Neural cell (in vitro differentiated cells): Measurements from ENCODE around the gene LAMC2. TPM values are rescaled to one million over a fixed set of nuclear protein-coding genes. Genes with fewer than 3 reads are reported as not detected.

ENCODE experiments used
- H2AFZ ChIP-seq: fragments of 200-600, 300-800 bp; sonication (generic), shearing (Covaris generic); 2 replicates; pipeline ENCODE4 v1.6.0; 2014; ENCODE audit warnings: low read depth, mild to moderate bottlenecking, antibody characterized with exemption, low read length, moderate library complexity
- H3F3A ChIP-seq: fragments of 200-600 bp; shearing (Covaris generic); 2 replicates; pipeline ENCODE4 v1.6.1; 2016; ENCODE audit warnings: mild to moderate bottlenecking, moderate library complexity, mixed read lengths, antibody characterized with exemption, low read length; ENCODE audit not compliant: insufficient read depth, poor library complexity, severe bottlenecking
- H3K27ac ChIP-seq: fragments of 200-600, 300-800 bp; sonication (generic), shearing (Covaris generic); 2 replicates; pipeline ENCODE4 v1.5.1; 2014; ENCODE audit warnings: mild to moderate bottlenecking, low read length, moderate library complexity
- H3K27me3 ChIP-seq: fragments of 300-800, 200-600 bp; sonication (generic), shearing (Covaris generic); 2 replicates; pipeline ENCODE4 v1.6.0; 2014; ENCODE audit warnings: mild to moderate bottlenecking, low read depth, low read length, moderate library complexity; ENCODE audit not compliant: insufficient read depth
- H3K36me3 ChIP-seq: fragments of 300-800, 200-600 bp; sonication (generic), shearing (Covaris generic); 2 replicates; pipeline ENCODE4 v1.5.1; 2014; ENCODE audit warnings: mild to moderate bottlenecking, antibody characterized with exemption, low read length, moderate library complexity; ENCODE audit not compliant: insufficient read depth
- H3K4me2 ChIP-seq: fragments of 300-800, 200-600 bp; sonication (generic), shearing (Covaris generic); 2 replicates; pipeline ENCODE4 v1.6.0; 2014; ENCODE audit warnings: mild to moderate bottlenecking, low read length
- H3K4me3 ChIP-seq: fragments of 300-800, 200-600 bp; sonication (generic), shearing (Covaris generic); 2 replicates; pipeline ENCODE4 v1.5.1; 2014; ENCODE audit warnings: mild to moderate bottlenecking, low read length, moderate library complexity
- H3K79me2 ChIP-seq: fragments of 200-600 bp; shearing (Covaris generic); replicated peaks from 2 replicates; pipeline ENCODE4 v1.6.0; 2014; ENCODE audit warnings: mild to moderate bottlenecking, low read length, moderate library complexity; ENCODE audit not compliant: insufficient read depth
- H3K9ac ChIP-seq: fragments of 300-800, 200-600 bp; sonication (generic), shearing (Covaris generic); 2 replicates; pipeline ENCODE4 v1.6.1; 2016; ENCODE audit warnings: mild to moderate bottlenecking, low read length, mixed read lengths
- H3K9me2 ChIP-seq: fragments of 200-600 bp; shearing (Covaris generic); 2 replicates; pipeline ENCODE4 v1.6.1; 2016; ENCODE audit warnings: mild to moderate bottlenecking, low read length, mixed read lengths; ENCODE audit not compliant: insufficient read depth
- H3K9me3 ChIP-seq: fragments of 200-600, 300-800 bp; sonication (generic), shearing (Covaris generic); 2 replicates; pipeline ENCODE4 v1.6.1; 2016; ENCODE audit warnings: mild to moderate bottlenecking, mixed run types, low read length, moderate library complexity, mixed read lengths
- H4K20me1 ChIP-seq: fragments of 200-600 bp; shearing (Covaris generic); 2 replicates; pipeline ENCODE4 v1.6.1; 2016; ENCODE audit warnings: mild to moderate bottlenecking, mixed run types; ENCODE audit not compliant: insufficient read depth
- EP300 ChIP-seq: fragments of 450-650 bp; conservative IDR thresholded peaks from 2 replicates; pipeline ENCODE4 v1.6.1; 2014; ENCODE audit warnings: antibody characterized with exemption, mild to moderate bottlenecking, moderate library complexity; ENCODE audit not compliant: poor library complexity, severe bottlenecking
- EZH2 ChIP-seq: fragments of 200-600, 300-800 bp; shearing (Covaris generic), sonication (generic); IDR thresholded peaks from 2 replicates; pipeline ENCODE4 v1.6.1; 2014; ENCODE audit warnings: antibody characterized with exemption, low read length, borderline replicate concordance, mild to moderate bottlenecking; ENCODE audit not compliant: insufficient read depth, poor library complexity, severe bottlenecking
- MXI1 ChIP-seq: fragments of 450-650 bp; conservative IDR thresholded peaks from 2 replicates; pipeline ENCODE4 v1.6.1; 2014; ENCODE audit warnings: antibody characterized with exemption, mild to moderate bottlenecking; ENCODE audit not compliant: poor library complexity, severe bottlenecking
- POLR2AphosphoS5 ChIP-seq: IDR thresholded peaks from 2 replicates; pipeline ENCODE4 v1.6.1; 2012
- RAD21 ChIP-seq: fragments of 450-650 bp; conservative IDR thresholded peaks from 2 replicates; pipeline ENCODE4 v1.6.1; 2014; ENCODE audit warnings: antibody characterized with exemption, mild to moderate bottlenecking, moderate library complexity
- SMC3 ChIP-seq: fragments of 450-650 bp; conservative IDR thresholded peaks from 2 replicates; pipeline ENCODE4 v1.6.1; 2014; ENCODE audit warnings: antibody characterized with exemption, mild to moderate bottlenecking, moderate library complexity; ENCODE audit not compliant: poor library complexity
- TAF1 ChIP-seq: IDR thresholded peaks from 2 replicates; pipeline ENCODE4 v1.6.1; 2012; ENCODE audit warnings: low read depth
- polyA plus RNA-seq: library from polyadenylated mRNA; depleted of rRNA; stranded (reverse); fragments of >200 nt; gene quantifications from 2 replicates; pipeline ENCODE4 v1.2.3, GENCODE V29; 2014
- TF ChIP-seq, protein P1 (sequence below): IDR thresholded peaks from 2 replicates; pipeline ENCODE4 v1.6.1; 2012; ENCODE audit warnings: borderline replicate concordance
- TF ChIP-seq, protein P2 (sequence below): fragments of 450-650 bp; IDR thresholded peaks from 2 replicates; pipeline ENCODE4 v1.5.1; 2014; ENCODE audit warnings: antibody characterized with exemption, mild to moderate bottlenecking, moderate library complexity; ENCODE audit not compliant: poor library complexity, severe bottlenecking

The LAMC2 gene
- polyA plus RNA-seq, 1 donor from 2014 or later: 0.67 TPM

DNA sequence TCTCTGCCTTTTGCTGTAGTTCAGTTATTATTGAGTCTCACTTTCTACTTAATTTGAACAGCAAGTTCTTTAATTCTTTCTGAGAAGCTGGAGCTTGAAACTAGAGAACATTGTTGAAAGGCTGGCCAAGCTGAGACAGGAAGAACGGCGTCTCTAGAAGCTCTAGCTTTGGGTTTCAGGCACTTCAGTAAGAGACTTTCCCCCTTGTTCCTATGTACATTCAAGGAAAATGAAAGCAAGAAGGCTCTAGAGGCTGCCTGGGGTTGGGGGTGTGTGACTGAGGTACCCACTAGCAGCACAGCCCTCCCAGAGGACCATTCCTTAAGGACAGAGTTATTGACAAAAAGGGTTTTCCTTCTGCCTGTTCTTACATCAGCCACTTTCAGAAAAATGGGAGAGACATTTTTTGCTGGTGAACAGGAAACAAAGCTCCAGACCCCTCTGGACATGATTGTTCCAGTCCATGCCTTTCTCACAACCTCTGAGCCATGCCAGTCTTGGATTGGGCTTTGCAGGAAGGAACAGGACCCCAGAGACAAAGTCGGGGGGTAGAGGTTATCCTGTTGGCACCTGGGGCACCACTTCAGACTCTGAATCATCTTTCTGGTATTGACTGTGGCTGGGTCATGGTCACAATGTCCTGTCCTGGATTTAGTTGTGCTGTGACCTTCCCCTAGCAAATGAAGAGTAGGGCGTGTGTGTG, 63.1 kb downstream of the LAMC2 start:
- no peak overlapping the region for H2AFZ ChIP-seq
- no peak overlapping the region for H3K4me2 ChIP-seq
- H3K9me3 ChIP-seq: peaks cover under 1% of the 10 kb centered on the region
- TF ChIP-seq, protein P1, sequence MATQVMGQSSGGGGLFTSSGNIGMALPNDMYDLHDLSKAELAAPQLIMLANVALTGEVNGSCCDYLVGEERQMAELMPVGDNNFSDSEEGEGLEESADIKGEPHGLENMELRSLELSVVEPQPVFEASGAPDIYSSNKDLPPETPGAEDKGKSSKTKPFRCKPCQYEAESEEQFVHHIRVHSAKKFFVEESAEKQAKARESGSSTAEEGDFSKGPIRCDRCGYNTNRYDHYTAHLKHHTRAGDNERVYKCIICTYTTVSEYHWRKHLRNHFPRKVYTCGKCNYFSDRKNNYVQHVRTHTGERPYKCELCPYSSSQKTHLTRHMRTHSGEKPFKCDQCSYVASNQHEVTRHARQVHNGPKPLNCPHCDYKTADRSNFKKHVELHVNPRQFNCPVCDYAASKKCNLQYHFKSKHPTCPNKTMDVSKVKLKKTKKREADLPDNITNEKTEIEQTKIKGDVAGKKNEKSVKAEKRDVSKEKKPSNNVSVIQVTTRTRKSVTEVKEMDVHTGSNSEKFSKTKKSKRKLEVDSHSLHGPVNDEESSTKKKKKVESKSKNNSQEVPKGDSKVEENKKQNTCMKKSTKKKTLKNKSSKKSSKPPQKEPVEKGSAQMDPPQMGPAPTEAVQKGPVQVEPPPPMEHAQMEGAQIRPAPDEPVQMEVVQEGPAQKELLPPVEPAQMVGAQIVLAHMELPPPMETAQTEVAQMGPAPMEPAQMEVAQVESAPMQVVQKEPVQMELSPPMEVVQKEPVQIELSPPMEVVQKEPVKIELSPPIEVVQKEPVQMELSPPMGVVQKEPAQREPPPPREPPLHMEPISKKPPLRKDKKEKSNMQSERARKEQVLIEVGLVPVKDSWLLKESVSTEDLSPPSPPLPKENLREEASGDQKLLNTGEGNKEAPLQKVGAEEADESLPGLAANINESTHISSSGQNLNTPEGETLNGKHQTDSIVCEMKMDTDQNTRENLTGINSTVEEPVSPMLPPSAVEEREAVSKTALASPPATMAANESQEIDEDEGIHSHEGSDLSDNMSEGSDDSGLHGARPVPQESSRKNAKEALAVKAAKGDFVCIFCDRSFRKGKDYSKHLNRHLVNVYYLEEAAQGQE: no peak
- TF ChIP-seq SMC3: no peak
- TF ChIP-seq, protein P2, sequence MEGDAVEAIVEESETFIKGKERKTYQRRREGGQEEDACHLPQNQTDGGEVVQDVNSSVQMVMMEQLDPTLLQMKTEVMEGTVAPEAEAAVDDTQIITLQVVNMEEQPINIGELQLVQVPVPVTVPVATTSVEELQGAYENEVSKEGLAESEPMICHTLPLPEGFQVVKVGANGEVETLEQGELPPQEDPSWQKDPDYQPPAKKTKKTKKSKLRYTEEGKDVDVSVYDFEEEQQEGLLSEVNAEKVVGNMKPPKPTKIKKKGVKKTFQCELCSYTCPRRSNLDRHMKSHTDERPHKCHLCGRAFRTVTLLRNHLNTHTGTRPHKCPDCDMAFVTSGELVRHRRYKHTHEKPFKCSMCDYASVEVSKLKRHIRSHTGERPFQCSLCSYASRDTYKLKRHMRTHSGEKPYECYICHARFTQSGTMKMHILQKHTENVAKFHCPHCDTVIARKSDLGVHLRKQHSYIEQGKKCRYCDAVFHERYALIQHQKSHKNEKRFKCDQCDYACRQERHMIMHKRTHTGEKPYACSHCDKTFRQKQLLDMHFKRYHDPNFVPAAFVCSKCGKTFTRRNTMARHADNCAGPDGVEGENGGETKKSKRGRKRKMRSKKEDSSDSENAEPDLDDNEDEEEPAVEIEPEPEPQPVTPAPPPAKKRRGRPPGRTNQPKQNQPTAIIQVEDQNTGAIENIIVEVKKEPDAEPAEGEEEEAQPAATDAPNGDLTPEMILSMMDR: no peak
- TF ChIP-seq TAF1: no peak
- no peak for TF ChIP-seq EZH2
- no peak for TF ChIP-seq POLR2AphosphoS5
- TF ChIP-seq EP300: no peak
- TF ChIP-seq MXI1: no peak
- no peak for TF ChIP-seq RAD21
- no peaks in the 10 kb centered on the region for H3K27me3 ChIP-seq
- H3K27ac ChIP-seq: no peak overlapping the region
- H3K4me3 ChIP-seq: no peak overlapping the region
- no peaks in the 10 kb centered on the region for H3K9me2 ChIP-seq
- H3K36me3 ChIP-seq: peaks cover 27% of the 10 kb centered on the region
- no peaks in the 10 kb centered on the region for H3F3A ChIP-seq
- no peaks in the 10 kb centered on the region for H3K79me2 ChIP-seq
- no peaks in the 10 kb centered on the region for H4K20me1 ChIP-seq
- H3K9ac ChIP-seq: no peak overlapping the region

DNA sequence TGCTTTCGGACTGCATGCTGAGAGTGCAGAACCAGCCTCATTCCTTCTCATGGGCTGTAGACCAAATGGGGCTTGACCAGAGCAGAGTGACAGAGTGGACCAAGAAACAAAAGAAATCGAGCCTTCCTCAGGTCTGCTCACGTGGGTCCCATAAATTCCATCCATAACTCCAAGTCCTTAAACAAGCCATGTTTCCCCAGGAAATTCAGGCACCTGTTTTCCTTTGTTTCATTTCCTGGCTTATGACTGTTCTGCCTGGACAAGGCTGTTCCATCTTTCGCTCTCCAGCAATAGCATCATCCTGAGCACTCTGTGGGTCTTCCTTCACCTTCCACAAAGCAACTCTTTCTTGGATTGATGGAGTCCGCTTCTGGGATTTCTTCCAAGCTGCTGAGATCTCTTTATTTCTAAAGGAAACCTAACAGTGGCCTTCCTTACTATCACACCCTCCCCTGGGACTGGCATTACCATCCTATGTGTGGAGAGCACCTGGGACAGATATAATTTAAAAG, 63.9 kb downstream of the LAMC2 start:
- no peaks in the 10 kb centered on the region for H3K9me2 ChIP-seq
- peaks cover 9% of the 10 kb centered on the region for H3K9me3 ChIP-seq
- H3K4me2 ChIP-seq: no peak overlapping the region
- H3K27me3 ChIP-seq: no peaks in the 10 kb centered on the region
- H3K27ac ChIP-seq: no peak overlapping the region
- H3F3A ChIP-seq: no peaks in the 10 kb centered on the region
- no peak overlapping the region for H2AFZ ChIP-seq
- no peak overlapping the region for H3K4me3 ChIP-seq
- H3K79me2 ChIP-seq: no peaks in the 10 kb centered on the region
- H3K9ac ChIP-seq: no peak overlapping the region
- peaks cover 35% of the 10 kb centered on the region for H3K36me3 ChIP-seq
- no peaks in the 10 kb centered on the region for H4K20me1 ChIP-seq
- TF ChIP-seq EP300: no peak
- no peak for TF ChIP-seq MXI1
- TF ChIP-seq, protein P2: no peak
- TF ChIP-seq, protein P1: no peak
- TF ChIP-seq RAD21: no peak
- no peak for TF ChIP-seq SMC3
- no peak for TF ChIP-seq EZH2
- no peak for TF ChIP-seq TAF1
- TF ChIP-seq POLR2AphosphoS5: no peak
